Measurements from ENCODE around the gene ITGB5. TPM values are rescaled to one million over a fixed set of nuclear protein-coding genes. Genes with fewer than 3 reads are reported as not detected.

Gene ITGB5
- total and polyA plus RNA-seq, 4 donors: 21.0 to 126 (median 43.7) TPM

DNA sequence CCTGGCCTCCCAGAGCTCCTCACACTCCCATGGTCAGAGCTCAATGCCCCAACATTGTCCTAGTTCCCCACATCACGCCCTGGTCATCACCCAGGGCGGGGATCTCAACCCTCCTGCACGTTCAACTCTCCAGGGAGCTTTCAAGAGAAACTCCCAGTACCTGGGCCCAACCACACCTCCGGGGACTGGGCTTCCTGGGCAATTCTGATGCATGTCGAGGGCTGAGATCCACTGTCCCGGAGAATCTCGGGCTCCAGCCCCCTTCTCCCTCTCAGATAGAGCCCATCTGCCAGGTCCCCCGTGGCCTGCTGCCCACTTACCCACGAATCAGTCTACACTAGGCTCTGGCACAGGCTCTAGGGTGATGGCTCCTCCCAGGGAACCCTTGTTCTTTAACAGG is 117.7 kb downstream of the ITGB5 start:
- Histone ChIP-seq H3K27ac (ENCODE audit: low read depth in 1 of 2, low read length in 1 of 2) (no peak overlapping the region), H3K36me3 (ENCODE audit: control insufficient read depth in 4 of 4, insufficient read depth in 4 of 4, low read length in 4 of 4) (peaks cover 4 to 20% (median 12%) of the 10 kb centered on the region in 4 donors), H3K9ac (ENCODE audit: insufficient read depth in 1 of 2, low read length in 2 of 2) (no peak overlapping the region), H3K4me1 (ENCODE audit: control insufficient read depth in 5 of 5, insufficient read depth in 5 of 5, low read length in 5 of 5) (peaks cover 11 to 30% (median 19%) of the 10 kb centered on the region in 5 donors), H3K27me3 (ENCODE audit: control insufficient read depth in 3 of 3, insufficient read depth in 3 of 3, low read length in 2 of 3) (no peaks in the 10 kb centered on the region), H3K4me3 (no peak overlapping the region), H3K9me3 (ENCODE audit: control insufficient read depth in 4 of 4, insufficient read depth in 3 of 4, low read length in 3 of 4) (peaks cover 0 to 3% (median 0%) of the 10 kb centered on the region in 4 donors)
- no peak for ATAC-seq (ENCODE audit: insufficient read depth, low FRiP score)
- DNase-seq: no peak
- TF ChIP-seq, protein P1, sequence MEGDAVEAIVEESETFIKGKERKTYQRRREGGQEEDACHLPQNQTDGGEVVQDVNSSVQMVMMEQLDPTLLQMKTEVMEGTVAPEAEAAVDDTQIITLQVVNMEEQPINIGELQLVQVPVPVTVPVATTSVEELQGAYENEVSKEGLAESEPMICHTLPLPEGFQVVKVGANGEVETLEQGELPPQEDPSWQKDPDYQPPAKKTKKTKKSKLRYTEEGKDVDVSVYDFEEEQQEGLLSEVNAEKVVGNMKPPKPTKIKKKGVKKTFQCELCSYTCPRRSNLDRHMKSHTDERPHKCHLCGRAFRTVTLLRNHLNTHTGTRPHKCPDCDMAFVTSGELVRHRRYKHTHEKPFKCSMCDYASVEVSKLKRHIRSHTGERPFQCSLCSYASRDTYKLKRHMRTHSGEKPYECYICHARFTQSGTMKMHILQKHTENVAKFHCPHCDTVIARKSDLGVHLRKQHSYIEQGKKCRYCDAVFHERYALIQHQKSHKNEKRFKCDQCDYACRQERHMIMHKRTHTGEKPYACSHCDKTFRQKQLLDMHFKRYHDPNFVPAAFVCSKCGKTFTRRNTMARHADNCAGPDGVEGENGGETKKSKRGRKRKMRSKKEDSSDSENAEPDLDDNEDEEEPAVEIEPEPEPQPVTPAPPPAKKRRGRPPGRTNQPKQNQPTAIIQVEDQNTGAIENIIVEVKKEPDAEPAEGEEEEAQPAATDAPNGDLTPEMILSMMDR (IDR thresholded peaks at IDR 0.05; ENCODE audit: control extremely low read depth, extremely low read depth): no peak
- 90 to 92% methylated on average over 9 of the region's 9 CpGs for WGBS, 2 donors

DNA sequence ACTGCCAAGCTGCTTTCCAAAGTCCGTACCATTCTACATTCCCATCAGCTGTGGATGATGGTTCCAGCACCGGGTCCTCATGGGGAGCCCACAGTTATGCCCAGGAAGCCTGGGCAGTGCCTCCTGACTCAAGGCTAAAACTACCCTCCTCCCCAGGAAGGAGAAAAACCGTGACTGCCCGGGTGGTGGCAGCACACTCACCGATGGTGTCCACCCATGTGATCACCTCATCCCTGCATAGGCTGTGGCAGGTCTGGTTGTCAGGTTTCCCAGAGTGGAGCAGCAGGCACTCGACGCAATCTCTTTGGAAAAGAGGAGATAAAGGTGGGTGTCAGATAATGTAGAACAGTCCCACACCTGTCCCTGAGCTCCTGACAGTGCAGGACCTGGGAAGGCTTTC is 118.4 kb downstream of the ITGB5 start:
- Histone ChIP-seq H3K36me3 (ENCODE audit: control insufficient read depth in 4 of 4, insufficient read depth in 4 of 4, low read length in 4 of 4) (peaks cover 4 to 19% (median 11%) of the 10 kb centered on the region in 4 donors), H3K4me3 (no peak overlapping the region), H3K4me1 (ENCODE audit: control insufficient read depth in 5 of 5, insufficient read depth in 5 of 5, low read length in 5 of 5) (peaks cover 8 to 24% (median 18%) of the 10 kb centered on the region in 5 donors), H3K27me3 (ENCODE audit: control insufficient read depth in 3 of 3, insufficient read depth in 3 of 3, low read length in 2 of 3) (no peaks in the 10 kb centered on the region), H3K9ac (ENCODE audit: insufficient read depth in 1 of 2, low read length in 2 of 2) (no peak overlapping the region), H3K27ac (ENCODE audit: low read depth in 1 of 2, low read length in 1 of 2) (no peak overlapping the region), H3K9me3 (ENCODE audit: control insufficient read depth in 4 of 4, insufficient read depth in 3 of 4, low read length in 3 of 4) (peaks cover 0 to 1% (median 0%) of the 10 kb centered on the region in 4 donors)
- 65 to 80% methylated on average over 7 of the region's 7 CpGs for WGBS, 2 donors
- no peak for DNase-seq
- ATAC-seq (ENCODE audit: insufficient read depth, low FRiP score): no peak
- TF ChIP-seq, protein P1 (IDR thresholded peaks at IDR 0.05; ENCODE audit: control extremely low read depth, extremely low read depth): no peak

DNA sequence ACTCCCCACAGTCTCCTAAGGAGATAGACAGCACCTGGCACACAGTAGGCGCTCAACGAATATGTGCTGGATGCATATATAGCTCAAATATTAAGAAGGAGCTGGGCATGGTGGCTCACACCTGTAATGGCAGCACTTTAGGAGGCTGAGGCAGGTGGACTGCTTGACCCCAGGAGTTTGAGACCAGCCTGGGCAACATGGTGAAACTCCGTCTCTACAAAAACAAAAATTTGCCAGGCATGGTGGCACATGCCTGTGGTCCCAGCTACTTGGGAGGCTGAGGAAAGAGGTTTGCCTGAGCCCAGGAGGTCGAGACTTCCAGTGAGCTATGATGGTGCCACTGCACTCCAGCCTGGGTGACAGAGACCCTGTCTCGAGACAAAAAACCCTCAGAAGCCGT is 119.5 kb downstream of the ITGB5 start:
- H3K4me1 ChIP-seq (ENCODE audit: control insufficient read depth in 5 of 5, insufficient read depth in 5 of 5, low read length in 5 of 5): peaks cover 7 to 22% (median 16%) of the 10 kb centered on the region in 5 donors
- no peak overlapping the region for H3K4me3 ChIP-seq
- H3K36me3 ChIP-seq (ENCODE audit: control insufficient read depth in 4 of 4, insufficient read depth in 4 of 4, low read length in 4 of 4): peaks cover 10 to 26% (median 13%) of the 10 kb centered on the region in 4 donors

More for the DNA sequence above, 119.5 kb downstream of the ITGB5 start:
- 90 to 91% methylated on average over 6 of the region's 6 CpGs for WGBS, 2 donors
- DNase-seq (no peak), ATAC-seq (ENCODE audit: insufficient read depth, low FRiP score) (no peak)
- H3K9ac ChIP-seq (ENCODE audit: insufficient read depth in 1 of 2, low read length in 2 of 2): no peak overlapping the region
- TF ChIP-seq, protein P1 (IDR thresholded peaks at IDR 0.05; ENCODE audit: control extremely low read depth, extremely low read depth): no peak
- no peak overlapping the region for H3K27ac ChIP-seq (ENCODE audit: low read depth in 1 of 2, low read length in 1 of 2)
- no peaks in the 10 kb centered on the region for H3K27me3 ChIP-seq (ENCODE audit: control insufficient read depth in 3 of 3, insufficient read depth in 3 of 3, low read length in 2 of 3)
- no peaks in the 10 kb centered on the region for H3K9me3 ChIP-seq (ENCODE audit: control insufficient read depth in 4 of 4, insufficient read depth in 3 of 4, low read length in 3 of 4)

Measured in lung (tissue), 12 donors.